IPS-20b (cell line): Measurements from ENCODE around the gene GGCT.
"Not testable (repeated sequence)": the region's sequence is repeated elsewhere in the genome, so short reads cannot be mapped to it uniquely, and the experiment has no call there.

Source experiments
- H3K27ac ChIP-seq: one replicate; pipeline ENCODE4 v1.5.1; 2013; ENCODE audit warnings: low read length
- H3K27me3 ChIP-seq: 2 replicates; pipeline ENCODE4 v1.6.1; 2013; ENCODE audit warnings: mild to moderate bottlenecking, low read length, inconsistent platforms; ENCODE audit not compliant: insufficient read depth
- H3K36me3 ChIP-seq: 2 replicates; pipeline ENCODE4 v1.6.1; 2013; ENCODE audit warnings: low read depth, mild to moderate bottlenecking, inconsistent platforms, low read length, moderate library complexity; ENCODE audit not compliant: insufficient read depth
- H3K4me1 ChIP-seq: 2 replicates; pipeline ENCODE4 v1.6.1; 2013; ENCODE audit warnings: mild to moderate bottlenecking, control low read depth, inconsistent platforms, low read length, moderate library complexity; ENCODE audit not compliant: insufficient read depth
- H3K4me3 ChIP-seq: 2 replicates; pipeline ENCODE4 v1.5.1; 2013; ENCODE audit warnings: mild to moderate bottlenecking, low read length, inconsistent platforms
- H3K9ac ChIP-seq: 2 replicates; pipeline ENCODE4 v1.6.1; 2013; ENCODE audit warnings: low read depth, mild to moderate bottlenecking, inconsistent platforms, low read length, moderate library complexity
- H3K9me3 ChIP-seq: 2 replicates; pipeline ENCODE4 v1.6.1; 2013; ENCODE audit warnings: mild to moderate bottlenecking, low read depth, low read length, inconsistent platforms; ENCODE audit not compliant: insufficient read depth

The GGCT gene

DNA sequence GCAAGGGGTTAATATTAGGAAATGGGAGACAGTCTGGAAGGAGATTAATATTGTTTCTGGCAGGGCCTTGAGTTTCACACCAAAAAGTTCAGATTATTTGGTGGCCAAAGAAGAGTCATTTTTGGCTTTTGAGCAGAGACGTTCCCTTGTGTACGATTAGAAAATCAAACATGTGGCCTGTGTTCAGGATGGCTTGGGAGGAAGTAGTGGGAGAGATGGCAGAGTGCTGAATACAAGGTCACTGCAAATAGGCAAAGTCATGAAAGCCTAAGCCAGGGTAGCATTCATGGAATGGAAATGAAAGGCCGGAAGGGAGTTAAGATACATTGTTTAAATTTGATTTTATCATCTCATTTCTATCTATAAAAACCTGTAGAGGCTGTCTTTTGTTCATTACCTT, 9.5 kb upstream of the GGCT start:
- no peaks in the 10 kb centered on the region for H3K4me1 ChIP-seq
- no peaks in the 10 kb centered on the region for H3K9me3 ChIP-seq
- no peaks in the 10 kb centered on the region for H3K36me3 ChIP-seq
- H3K27me3 ChIP-seq, result no peaks in the 10 kb centered on the region
- no peak overlapping the region for H3K27ac ChIP-seq
- no peak overlapping the region for H3K9ac ChIP-seq
- no peak overlapping the region for H3K4me3 ChIP-seq

DNA sequence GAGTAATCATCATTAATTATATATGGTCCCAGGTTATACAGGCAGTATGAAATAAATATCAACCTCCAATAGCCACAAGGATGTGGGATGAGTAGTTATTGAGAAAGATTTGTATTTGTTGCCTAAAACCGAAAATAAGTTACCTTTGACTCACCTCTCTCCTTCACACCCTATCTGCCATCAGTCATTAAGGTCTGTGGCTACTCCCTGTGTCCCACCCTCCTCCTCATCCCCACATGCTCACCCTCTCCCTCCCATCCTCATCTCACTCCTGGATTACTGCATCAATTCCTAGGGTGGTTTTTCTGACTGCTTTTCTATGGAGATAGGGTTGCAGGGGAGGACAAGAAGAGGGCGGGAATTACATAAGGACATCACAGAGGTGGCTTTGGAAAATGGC, 9.1 kb upstream of the GGCT start:
- H3K4me1 ChIP-seq, result no peaks in the 10 kb centered on the region
- no peak overlapping the region for H3K4me3 ChIP-seq
- H3K27me3 ChIP-seq, result no peaks in the 10 kb centered on the region
- no peak overlapping the region for H3K9ac ChIP-seq
- no peak overlapping the region for H3K27ac ChIP-seq
- H3K36me3 ChIP-seq, result no peaks in the 10 kb centered on the region
- no peaks in the 10 kb centered on the region for H3K9me3 ChIP-seq

DNA sequence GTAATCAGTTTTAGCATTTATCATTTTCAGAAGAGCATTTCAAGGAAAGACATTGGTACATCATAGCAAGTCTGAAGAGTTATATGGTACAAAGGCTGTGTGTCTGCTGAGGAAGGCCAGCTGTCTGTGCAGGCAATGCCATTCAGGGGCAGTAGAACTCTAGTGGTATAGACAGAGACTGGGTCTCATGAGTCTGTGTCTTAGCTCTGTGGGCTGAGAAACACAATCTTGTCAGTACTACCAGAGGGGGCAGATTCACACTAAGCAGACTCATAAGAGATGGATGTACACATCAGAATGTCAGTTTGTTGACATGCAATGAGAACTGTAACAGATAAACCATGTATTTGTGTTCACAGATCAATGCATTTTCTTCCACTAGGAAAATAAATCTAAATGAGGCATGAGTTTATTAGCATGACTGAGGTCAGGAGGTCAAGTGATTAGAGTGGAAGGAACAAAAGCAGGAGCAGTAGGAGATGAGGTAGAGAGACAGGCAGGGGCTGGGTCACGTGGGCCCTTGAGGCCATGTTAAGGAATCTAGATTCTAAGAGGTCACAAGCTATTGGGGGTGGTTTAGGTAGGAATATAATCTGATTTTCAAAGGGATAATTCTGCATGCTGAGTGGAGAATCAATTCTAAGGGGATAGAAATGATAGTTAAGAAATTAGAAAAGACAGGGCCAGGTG, 7.5 kb upstream of the GGCT start:
- H3K27ac ChIP-seq, result no peak overlapping the region
- H3K9me3 ChIP-seq, result no peaks in the 10 kb centered on the region; the same call in 1 of the 2 replicates

DNA sequence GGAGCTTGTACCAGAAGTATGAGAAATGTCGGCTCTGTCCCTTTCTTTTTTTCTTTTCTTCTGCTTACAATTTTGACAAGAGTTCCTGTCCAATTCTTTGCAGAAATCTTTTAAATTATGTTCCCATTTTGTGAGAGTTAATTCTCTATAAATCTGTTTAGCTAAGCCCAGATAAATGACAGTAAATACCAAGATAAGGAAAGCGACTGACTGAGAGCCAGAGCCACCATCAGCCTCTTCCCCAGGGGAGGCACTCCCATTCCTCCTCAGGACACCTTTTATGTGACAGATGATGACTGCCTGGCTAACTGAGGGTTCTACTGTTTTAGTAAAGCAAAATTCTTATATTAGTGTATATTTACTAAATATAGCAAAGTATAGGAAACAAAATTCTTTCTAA, 6.9 kb upstream of the GGCT start:
- Histone ChIP-seq H3K27ac (no peak overlapping the region), H3K36me3 (no peaks in the 10 kb centered on the region), H3K4me1 (no peaks in the 10 kb centered on the region), H3K4me3 (no peak overlapping the region), H3K27me3 (no peaks in the 10 kb centered on the region), H3K9me3 (no peaks in the 10 kb centered on the region; the same call in 1 of the 2 replicates), H3K9ac (no peak overlapping the region)

More for the DNA sequence above, 7.5 kb upstream of the GGCT start:
- Histone ChIP-seq H3K9ac (no peak overlapping the region), H3K36me3 (no peaks in the 10 kb centered on the region), H3K4me3 (no peak overlapping the region), H3K27me3 (no peaks in the 10 kb centered on the region), H3K4me1 (no peaks in the 10 kb centered on the region)

DNA sequence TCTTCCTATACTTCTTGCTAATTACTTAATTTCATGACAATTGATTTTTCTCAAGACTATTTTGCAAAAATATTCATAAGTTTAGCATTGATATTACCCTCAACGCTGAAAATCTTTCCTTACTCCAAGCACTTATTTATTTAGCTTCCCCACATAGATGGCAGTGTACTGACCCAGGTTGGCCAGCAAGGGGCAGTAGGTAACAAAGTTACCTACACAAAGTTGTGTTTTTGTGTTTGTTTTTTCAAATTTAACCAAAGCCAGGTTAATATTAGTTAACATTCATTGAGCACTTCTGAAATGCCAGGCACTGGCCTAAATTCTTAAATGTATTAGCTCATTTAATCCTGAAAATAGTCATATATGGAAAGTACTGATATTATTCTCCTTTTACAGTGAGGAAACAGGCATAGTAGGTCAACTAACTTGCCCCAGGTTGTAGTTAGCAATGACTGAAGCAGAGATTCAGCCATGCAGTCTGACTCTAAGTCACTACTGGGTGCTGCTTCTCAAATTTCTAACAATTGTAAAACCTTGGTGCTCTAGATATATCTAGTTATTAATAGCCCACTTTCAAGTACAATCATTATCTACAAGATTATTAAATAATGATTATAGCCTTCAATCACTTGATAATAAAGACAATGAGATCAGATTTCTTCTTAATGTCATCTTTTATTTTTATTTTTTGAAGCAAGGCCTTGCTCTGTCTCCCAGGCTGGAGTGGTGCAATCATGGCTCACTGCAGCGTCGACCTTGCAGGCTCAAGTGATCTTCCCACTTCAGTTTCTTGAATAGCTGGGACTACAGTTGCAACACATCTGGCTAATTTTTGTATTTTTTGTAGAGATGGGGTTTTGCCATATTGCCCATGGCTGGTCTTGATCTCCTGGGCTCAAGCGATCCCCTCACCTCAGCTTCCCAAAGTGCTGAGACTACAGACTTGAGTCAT, 5.8 kb upstream of the GGCT start:
- H3K9ac ChIP-seq, result no peak overlapping the region
- H3K9me3 ChIP-seq, result no peaks in the 10 kb centered on the region; the same call in 1 of the 2 replicates
- H3K27me3 ChIP-seq, result no peaks in the 10 kb centered on the region
- H3K4me3 ChIP-seq, result no peak overlapping the region
- no peak overlapping the region for H3K27ac ChIP-seq
- H3K4me1 ChIP-seq, result no peaks in the 10 kb centered on the region
- no peaks in the 10 kb centered on the region for H3K36me3 ChIP-seq

DNA sequence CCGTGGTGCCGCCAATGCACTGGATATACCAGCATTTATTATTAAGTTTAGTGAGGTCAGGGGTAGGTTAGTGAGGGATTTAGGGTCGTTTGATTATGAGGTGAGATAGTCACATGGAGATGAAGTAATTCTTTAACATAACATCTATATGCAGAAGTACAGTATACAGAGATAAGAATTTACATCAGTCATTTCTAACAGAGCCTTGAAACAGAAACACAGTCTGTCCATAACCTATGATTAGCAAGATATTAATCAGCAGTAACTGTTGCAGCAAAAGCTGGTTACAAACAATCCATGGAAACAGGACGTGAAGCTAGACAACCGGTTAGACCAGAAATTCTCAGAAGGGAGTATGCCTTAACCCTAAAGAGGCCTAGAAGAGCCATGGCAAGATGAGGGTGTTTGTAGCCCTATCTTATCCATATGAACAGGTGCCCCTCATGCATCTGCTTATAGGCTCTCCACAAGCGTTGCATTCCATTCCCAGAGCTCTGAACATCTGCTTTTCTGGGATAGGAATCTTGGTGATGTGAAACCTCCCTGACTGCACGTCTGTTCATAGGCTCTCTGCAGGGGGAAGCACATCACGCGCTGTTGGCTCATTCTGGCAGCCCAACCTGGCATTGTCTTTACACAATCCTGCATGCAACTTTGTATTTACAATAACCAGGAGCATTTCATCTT, 4.7 kb upstream of the GGCT start:
- not testable (repeated sequence) for H3K4me3 ChIP-seq, H3K27me3 ChIP-seq, H3K27ac ChIP-seq, H3K9me3 ChIP-seq, H3K9ac ChIP-seq, H3K4me1 ChIP-seq, H3K36me3 ChIP-seq

DNA sequence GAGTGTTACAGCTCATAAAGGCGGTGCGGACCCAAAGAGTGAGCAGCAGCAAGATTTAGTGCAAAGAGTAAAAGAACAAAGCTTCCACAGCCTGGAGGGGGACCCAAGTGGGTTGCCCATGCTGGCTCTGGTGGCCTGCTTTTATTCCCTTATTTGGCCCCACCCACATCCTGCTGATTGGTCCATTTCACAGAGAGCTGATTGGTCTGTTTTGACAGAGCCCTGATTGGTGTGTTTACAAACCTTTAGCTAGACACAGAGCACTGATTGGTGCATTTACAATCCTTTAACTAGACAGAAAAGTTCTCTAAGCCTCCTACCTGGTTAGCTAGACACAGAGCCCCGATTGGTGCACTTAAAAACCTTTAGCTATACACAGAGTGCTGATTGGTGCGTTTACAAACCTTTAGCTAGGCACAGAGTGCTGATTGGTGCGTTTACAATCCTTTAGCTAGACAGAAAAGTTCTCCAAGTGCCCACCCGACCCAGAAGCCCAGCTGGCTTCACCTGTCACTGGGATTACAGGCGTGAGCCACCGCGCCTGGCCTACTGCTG, 2.8 kb upstream of the GGCT start:
- not testable (repeated sequence) for H3K4me1 ChIP-seq, H3K27me3 ChIP-seq, H3K9ac ChIP-seq, H3K9me3 ChIP-seq, H3K4me3 ChIP-seq, H3K27ac ChIP-seq, H3K36me3 ChIP-seq

DNA sequence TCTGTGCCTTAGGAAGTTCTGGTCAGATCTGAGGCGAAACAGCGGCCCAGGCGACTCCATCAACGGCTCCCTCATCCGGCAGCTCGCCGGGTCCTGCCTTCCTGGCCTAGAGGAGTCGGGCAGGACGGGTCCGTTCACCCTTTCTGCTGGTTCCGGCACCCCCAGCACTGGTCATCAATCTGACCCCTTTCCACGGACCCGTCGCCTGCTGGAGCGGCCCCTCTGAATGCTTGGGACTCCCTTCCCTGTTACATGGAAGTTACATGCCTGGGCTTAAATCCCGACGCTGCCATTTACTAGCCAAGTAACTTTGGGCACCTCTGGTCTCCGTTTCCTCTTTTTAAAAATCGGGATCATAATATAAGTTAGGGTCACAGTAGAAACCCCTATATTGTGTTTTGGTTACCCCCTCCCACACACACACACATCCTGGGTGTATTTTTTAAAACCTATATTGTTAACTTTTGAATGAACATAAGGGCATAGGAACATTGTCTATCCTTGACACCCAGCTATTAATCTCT, 607 bp upstream of the GGCT start:
- H3K9me3 ChIP-seq, result no peaks in the 10 kb centered on the region; the same call in 1 of the 2 replicates
- H3K4me1 ChIP-seq, result peaks cover 3% of the 10 kb centered on the region; the same call in 1 of the 2 replicates
- H3K9ac ChIP-seq, result peak overlapping the region; percentile 63; the same call in 1 of the 2 replicates
- no peak overlapping the region for H3K27ac ChIP-seq
- peaks cover 11% of the 10 kb centered on the region; the same call in 1 of the 2 replicates for H3K36me3 ChIP-seq
- H3K4me3 ChIP-seq, result peak overlapping the region; percentile 84; the same call in 1 of the 2 replicates
- no peaks in the 10 kb centered on the region for H3K27me3 ChIP-seq

DNA sequence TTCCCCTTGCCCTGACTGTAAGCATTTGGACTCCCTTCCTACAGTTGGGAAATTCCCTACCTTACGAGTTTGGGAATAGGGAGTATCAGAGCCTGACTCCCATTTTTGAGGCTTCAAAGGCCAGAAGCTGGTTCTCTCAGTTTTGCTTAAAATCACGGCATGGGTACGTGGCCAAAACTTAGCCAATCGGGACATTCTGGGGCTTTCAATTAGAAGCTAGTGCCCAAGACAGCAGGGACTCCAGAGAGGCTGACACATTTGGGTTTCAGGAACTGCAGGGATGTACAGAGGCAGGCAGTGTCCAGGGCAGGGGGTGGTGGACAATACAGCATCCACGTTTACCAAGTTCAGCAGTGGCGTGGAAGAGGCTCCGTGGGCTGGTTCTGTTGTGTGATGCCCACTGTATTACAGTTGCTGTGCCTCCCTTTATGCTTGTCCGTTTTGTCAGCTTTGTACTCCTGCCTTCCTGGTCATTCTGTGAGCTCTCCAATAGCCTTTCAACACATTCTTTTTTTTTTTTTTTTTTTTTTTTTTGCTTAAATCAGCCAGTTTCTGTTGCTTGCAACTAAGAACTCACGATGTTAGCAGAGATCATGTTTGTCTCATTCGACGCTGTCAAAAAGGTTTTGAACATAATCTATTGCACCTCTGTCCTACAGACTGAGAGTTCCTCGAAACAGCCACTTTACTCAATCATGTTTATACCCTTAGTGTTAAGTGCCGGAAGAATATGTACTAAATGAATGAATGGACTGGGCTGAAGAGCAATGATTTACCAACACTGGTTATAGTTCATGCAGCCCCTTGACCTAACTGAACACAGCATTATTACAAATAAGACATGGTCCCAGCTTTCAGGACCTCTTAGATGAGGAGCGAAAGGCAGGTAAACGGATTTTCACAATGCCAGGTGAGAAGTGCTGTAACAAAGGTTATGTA, 1.1 kb downstream of the GGCT start:
- Histone ChIP-seq H3K4me1 (peaks cover 3% of the 10 kb centered on the region; the same call in 1 of the 2 replicates), H3K4me3 (peak overlapping the region; percentile 84), H3K36me3 (peaks cover 27% of the 10 kb centered on the region), H3K9ac (peak overlapping the region; percentile 93; the same call in 1 of the 2 replicates), H3K27ac (no peak overlapping the region), H3K27me3 (no peaks in the 10 kb centered on the region), H3K9me3 (no peaks in the 10 kb centered on the region; the same call in 1 of the 2 replicates)

DNA sequence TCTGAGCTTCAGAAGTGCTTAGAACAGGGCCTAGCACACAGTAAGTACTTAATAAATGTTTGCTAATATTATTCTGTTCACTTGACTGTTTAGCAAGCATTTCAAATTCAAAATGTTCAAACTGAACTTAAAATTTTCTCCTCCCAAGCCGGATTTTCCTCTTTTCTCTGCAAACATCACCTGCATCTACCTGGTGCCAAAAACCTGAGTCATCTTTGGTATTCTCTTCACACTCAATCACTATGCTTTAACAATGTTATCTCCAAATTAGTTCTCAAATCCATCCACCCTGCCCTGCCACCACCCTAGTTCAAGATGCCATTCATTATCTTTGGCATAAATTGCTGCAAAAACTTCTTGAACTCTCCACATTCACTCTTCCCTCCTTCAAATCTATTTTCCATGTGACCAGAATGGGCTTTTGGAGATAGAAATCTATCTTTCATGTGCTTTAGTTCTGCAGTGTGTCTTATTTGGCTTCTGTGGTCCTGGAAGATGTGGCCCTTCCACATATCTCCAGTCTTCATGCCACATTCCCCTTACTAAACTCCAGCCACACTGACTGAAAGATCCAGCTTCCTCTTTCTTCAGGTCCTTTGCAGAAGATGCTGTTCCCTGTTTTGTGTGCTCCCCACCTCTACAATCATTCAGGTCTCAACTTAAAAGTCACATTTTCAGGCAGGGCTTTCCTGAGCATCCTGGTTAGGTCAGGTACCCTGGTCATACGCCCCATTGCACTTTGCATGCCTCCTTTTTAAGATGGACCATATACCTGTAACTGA, 2.0 kb downstream of the GGCT start:
- no peak overlapping the region for H3K27ac ChIP-seq
- H3K9me3 ChIP-seq, result no peaks in the 10 kb centered on the region
- H3K4me3 ChIP-seq, result peak overlapping the region; percentile 84; the same call in 1 of the 2 replicates
- H3K9ac ChIP-seq, result peak overlapping the region; percentile 34; the same call in 1 of the 2 replicates
- H3K36me3 ChIP-seq, result peaks cover 31% of the 10 kb centered on the region
- H3K27me3 ChIP-seq, result no peaks in the 10 kb centered on the region
- peaks cover 3% of the 10 kb centered on the region; the same call in 1 of the 2 replicates for H3K4me1 ChIP-seq
